Fibroblast of pulmonary artery (primary cell): Measurements from ENCODE around the gene MAGI2.

Experiments used
- DNase-seq: peaks from one replicate; pipeline ENCODE4 v3.0.0-alpha.2; 2010; ENCODE audit warnings: low read depth
- H3K4me3 ChIP-seq: replicated peaks from 2 replicates; pipeline ENCODE4 v1.5.1; 2011; ENCODE audit warnings: low read depth, mild to moderate bottlenecking, control low read depth, low read length, moderate library complexity
- CTCF ChIP-seq: IDR thresholded peaks from 2 replicates; pipeline ENCODE4 v1.5.1; 2011; ENCODE audit warnings: mild to moderate bottlenecking, control low read depth, low read length, inconsistent platforms; ENCODE audit errors: missing control alignments

Gene MAGI2

DNA sequence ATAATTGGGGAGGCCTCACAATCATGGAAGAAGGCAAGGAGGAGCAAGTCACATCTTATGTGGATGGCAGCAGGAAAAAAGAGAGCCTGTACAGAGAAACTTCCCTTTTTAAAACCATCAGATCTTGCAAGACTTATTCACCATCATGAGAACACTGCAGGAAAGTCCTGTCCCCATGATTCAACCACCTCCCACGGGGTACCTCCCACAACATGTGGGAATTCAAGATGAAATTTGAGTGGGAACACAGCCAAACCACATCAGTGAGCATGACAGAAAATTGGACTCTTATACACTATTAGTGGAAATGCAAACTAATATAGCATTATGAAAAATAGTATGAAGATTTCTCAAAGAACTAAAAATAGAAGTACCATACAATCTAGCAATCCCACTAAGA lies 271.2 kb downstream of the MAGI2 start:
- no peak overlapping the region for H3K4me3 ChIP-seq
- no peak for TF ChIP-seq CTCF
- DNase-seq = peak; percentile 89

DNA sequence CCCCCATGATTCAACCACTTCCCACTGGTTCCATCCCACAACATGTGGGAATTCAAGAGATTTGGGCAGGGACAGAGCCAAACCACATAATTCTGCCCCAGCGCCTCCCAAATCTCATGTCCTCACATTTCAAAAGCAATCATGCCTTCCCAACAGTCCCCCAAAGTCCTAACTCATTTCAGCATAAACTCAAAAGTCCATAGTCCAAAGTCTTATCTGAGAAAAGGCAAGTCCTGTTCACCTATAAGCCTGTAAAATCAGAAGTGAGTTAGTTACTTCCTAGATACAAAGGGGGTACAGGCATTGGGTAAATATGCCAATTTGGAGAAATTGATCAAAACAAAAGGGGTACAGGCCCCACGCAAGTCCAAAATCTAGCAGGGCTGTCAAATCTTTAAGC lies 272.9 kb downstream of the MAGI2 start:
- DNase-seq = no peak
- TF ChIP-seq CTCF = no peak
- H3K4me3 ChIP-seq = no peak overlapping the region

- peak; percentile 64 for DNase-seq
- H3K4me3 ChIP-seq = no peak overlapping the region
- peak; percentile 73 for TF ChIP-seq CTCF
These were observed 276.5 kb downstream of the MAGI2 start for GRCh38 chr7:79176859-79177477.

DNA sequence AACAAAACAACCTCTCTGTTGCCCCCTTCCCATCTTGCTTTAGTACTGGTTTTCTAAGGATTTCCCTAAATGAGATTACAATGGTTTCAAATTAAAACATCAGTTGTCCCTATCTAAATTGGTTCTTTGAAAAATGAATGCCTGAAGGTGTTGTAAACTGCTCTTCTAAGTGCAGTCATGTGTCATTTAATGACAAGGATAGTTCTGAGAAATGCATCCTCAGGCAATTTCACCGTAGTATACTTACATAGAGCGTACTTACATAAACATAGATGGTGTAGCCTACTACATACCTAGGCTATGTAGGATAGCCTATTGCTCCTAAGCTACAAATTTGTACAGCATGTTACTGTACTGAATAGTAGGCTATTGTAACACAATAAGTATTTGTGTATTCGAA lies 278.1 kb downstream of the MAGI2 start:
- DNase-seq = no peak
- no peak overlapping the region for H3K4me3 ChIP-seq
- no peak for TF ChIP-seq CTCF

- no peak overlapping the region for H3K4me3 ChIP-seq
- no peak for TF ChIP-seq CTCF
- no peak for DNase-seq
These were observed 288.2 kb downstream of the MAGI2 start for GRCh38 chr7:79165225-79165624.

DNA sequence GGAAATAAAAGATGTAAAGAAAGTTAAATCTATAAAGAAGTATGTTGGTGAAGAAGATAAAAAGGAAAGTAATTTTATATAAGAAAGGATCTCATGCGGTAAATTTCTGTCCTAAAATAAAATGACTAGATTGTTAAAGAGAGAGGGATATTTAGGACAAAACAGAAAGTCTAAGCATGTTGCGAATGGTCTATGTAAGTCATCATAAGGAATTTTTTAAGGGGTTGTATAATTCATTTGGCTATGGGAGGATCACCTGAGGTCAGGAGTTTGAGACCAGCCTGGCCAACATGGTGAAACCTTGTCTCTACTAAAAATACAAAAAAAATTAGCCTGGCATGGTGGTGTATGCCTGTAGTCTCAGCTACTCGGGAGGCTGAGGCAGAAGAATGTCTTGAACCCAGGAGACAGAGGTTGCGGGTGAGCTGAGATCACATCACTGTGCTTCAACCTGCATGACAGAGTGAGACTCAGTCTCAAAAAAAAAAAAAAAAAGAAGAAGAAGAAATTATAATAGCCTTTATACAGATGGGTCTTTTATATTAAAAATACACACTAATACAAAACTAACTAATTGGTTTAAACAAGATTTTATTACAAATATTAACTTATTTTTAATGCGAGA lies 294.3 kb downstream of the MAGI2 start:
- no peak for DNase-seq
- no peak overlapping the region for H3K4me3 ChIP-seq
- no peak for TF ChIP-seq CTCF

DNA sequence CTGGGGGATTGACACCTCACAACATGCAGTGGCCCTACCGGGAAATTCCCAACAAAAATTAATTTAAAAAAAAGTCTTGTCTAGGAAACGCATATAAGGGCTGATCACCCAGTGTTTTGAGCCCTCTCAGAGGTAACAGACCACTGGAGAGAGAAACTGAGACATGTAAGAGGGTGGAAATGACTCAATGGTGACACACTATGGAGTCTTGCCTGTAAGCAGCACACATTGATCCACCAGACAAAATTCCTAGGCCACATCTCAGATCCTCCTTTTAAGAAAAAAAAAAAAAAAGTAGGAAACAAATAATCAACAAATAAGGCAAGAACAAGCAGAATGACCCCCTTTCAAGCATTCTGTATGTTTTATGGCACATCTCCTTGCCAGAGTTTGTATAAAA lies 296.2 kb downstream of the MAGI2 start:
- no peak overlapping the region for H3K4me3 ChIP-seq
- DNase-seq = no peak
- TF ChIP-seq CTCF = no peak
